Myometrial cell (primary cell): ENCODE measurements around the gene XPOT. TPM values are rescaled to one million over a fixed set of nuclear protein-coding genes. Genes with fewer than 3 reads are reported as not detected.

Source experiments
- total RNA-seq: library from RNA; depleted of rRNA; stranded (reverse); fragments of >200 nt; gene quantifications from 2 replicates; pipeline ENCODE4 v1.2.3, GENCODE V29; 2015

Gene XPOT, protein sequence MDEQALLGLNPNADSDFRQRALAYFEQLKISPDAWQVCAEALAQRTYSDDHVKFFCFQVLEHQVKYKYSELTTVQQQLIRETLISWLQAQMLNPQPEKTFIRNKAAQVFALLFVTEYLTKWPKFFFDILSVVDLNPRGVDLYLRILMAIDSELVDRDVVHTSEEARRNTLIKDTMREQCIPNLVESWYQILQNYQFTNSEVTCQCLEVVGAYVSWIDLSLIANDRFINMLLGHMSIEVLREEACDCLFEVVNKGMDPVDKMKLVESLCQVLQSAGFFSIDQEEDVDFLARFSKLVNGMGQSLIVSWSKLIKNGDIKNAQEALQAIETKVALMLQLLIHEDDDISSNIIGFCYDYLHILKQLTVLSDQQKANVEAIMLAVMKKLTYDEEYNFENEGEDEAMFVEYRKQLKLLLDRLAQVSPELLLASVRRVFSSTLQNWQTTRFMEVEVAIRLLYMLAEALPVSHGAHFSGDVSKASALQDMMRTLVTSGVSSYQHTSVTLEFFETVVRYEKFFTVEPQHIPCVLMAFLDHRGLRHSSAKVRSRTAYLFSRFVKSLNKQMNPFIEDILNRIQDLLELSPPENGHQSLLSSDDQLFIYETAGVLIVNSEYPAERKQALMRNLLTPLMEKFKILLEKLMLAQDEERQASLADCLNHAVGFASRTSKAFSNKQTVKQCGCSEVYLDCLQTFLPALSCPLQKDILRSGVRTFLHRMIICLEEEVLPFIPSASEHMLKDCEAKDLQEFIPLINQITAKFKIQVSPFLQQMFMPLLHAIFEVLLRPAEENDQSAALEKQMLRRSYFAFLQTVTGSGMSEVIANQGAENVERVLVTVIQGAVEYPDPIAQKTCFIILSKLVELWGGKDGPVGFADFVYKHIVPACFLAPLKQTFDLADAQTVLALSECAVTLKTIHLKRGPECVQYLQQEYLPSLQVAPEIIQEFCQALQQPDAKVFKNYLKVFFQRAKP
- total RNA-seq = 77.6 and 110 TPM in 2 replicates

GRCh38 chr12:64403707-64404469 lies at the start of gene XPOT:
TSS of gene XPOT (plus strand) at chr12:64404392. CDS start at chr12:64410036, 5,644 bp downstream.

DNA sequence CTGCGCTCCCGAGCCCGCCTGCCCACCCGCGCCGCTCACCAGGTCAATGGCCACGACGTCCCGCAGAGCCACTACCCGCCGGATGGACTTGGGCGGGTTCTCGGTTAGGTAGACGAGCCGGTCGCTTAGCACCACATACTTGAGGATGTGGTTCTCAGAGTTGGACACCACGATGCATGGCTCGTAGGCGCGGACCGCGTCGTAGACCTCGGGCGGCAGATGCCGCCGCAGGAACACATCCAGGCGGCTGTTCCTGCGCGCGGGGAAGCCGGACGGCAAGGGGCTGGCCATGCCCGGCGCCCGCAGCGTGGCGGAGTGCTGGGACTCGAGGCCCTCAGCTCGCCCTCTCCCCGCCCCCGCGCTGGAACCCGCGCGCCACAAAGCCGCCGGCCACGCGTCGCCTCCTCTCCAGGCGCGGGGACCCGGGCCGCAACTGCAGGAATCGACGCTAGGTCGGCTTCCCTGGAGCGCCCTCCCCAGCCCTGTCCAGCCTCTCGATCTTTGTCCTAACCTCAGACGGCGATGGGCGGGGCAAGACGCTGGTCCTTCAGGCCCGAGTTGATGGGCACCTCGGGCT lies 13.8 kb upstream of the XPOT start, which contains the start of gene C12orf56:
Gene C12orf56 (minus strand): TSS at position 484 of the 577 bp plus-strand sequence. CDS start 193 bp downstream, at position 291.

GRCh38 chr12:64451687-64452558 lies 47.7 kb downstream of the XPOT start, which contains the start of gene TBK1:
TSS of gene TBK1 (plus strand) at chr12:64452120. CDS start at chr12:64455871, 3,751 bp downstream.

Other genes with a start within 250 kb of the XPOT start
- gene KICS2, start 182.1 kb upstream of the XPOT start, total RNA-seq = 3.7 and 4.6 TPM in 2 replicates
- gene C12orf56, start 13.6 kb upstream of the XPOT start, total RNA-seq = 1.2 and 5.8 TPM in 2 replicates
- 14.1 and 19.8 TPM in 2 replicates for gene TBK1, start 47.7 kb downstream of the XPOT start, total RNA-seq
- gene RASSF3, start 206.1 kb downstream of the XPOT start, total RNA-seq = 17.9 and 19.8 TPM in 2 replicates